Caco-2 (cell line): ENCODE results near the gene KIF26B. TPM values are rescaled to one million over a fixed set of nuclear protein-coding genes. Genes with fewer than 3 reads are reported as not detected.

ENCODE experiments used
- BruUV-seq: library from RNA; stranded (reverse); fragments of 400-500 nt; replicated peaks from 2 replicates; lab custom pipeline; 2021; lab: Mats Ljungman, UMichigan
- CTCF ChIA-PET: fragments of 300-600 bp; sonication (Branson Sonifier 250); formaldehyde crosslinking; loops from one replicate; lab custom pipeline; 2022; ENCODE audit warnings: antibody characterized with exemption; lab: Charles Lee
- POLR2A ChIA-PET: fragments of 300-600 bp; sonication (Branson Sonifier 250); formaldehyde crosslinking; loops from one replicate; lab custom pipeline; 2022; ENCODE audit warnings: antibody characterized with exemption; lab: Charles Lee
- DNase-seq, 2 experiments: peaks; one replicate each; pipeline versions ENCODE4 v3.0.0 to v3.0.0-alpha.2; 2020 to 2022
- H3K27me3 ChIP-seq: replicated peaks from 2 replicates; pipeline ENCODE4 v1.6.0; 2011; ENCODE audit warnings: low read length; ENCODE audit not compliant: control insufficient read depth, insufficient read depth
- H3K36me3 ChIP-seq: 2 replicates; pipeline ENCODE4 v1.5.1; 2011; ENCODE audit warnings: low read length; ENCODE audit not compliant: control insufficient read depth, insufficient read depth
- H3K4me1 ChIP-seq: fragments of 250-450 bp; sonication (Bioruptor Pico); 2 replicates; pipeline ENCODE4 v1.5.1; 2020; ENCODE audit warnings: mild to moderate bottlenecking
- H3K4me3 ChIP-seq: 2 replicates; pipeline ENCODE4 v1.5.1; 2011; ENCODE audit warnings: low read depth, mild to moderate bottlenecking, control low read depth, low read length
- H3K9me3 ChIP-seq: fragments of 250-450 bp; sonication (Bioruptor Pico); 2 replicates; pipeline ENCODE4 v1.5.1; 2020; ENCODE audit warnings: mild to moderate bottlenecking, moderate library complexity
- H3K27ac Mint-ChIP-seq: one replicate; pipeline ENCODE4 v1.8.0; 2022; ENCODE audit warnings: mixed read lengths; ENCODE audit not compliant: unreplicated experiment
- H3K27me3 Mint-ChIP-seq: one replicate; pipeline ENCODE4 v1.8.0; 2022; ENCODE audit warnings: mixed read lengths; ENCODE audit not compliant: insufficient read depth, unreplicated experiment
- H3K36me3 Mint-ChIP-seq: one replicate; pipeline ENCODE4 v1.8.0; 2022; ENCODE audit warnings: mild to moderate bottlenecking, mixed read lengths; ENCODE audit not compliant: insufficient read depth, unreplicated experiment
- H3K4me1 Mint-ChIP-seq: one replicate; pipeline ENCODE4 v1.8.0; 2022; ENCODE audit warnings: low read depth, mixed read lengths; ENCODE audit not compliant: unreplicated experiment
- H3K4me3 Mint-ChIP-seq: one replicate; pipeline ENCODE4 v1.8.0; 2022; ENCODE audit warnings: mild to moderate bottlenecking, moderate library complexity, mixed read lengths; ENCODE audit not compliant: unreplicated experiment
- H3K9me3 Mint-ChIP-seq: one replicate; pipeline ENCODE4 v1.8.0; 2022; ENCODE audit warnings: mixed read lengths; ENCODE audit not compliant: unreplicated experiment
- CTCF ChIP-seq, 2 experiments: fragments of 200-600 bp in 1 of 2; IDR thresholded peaks; 1 replicate in 1 of 2; 2 replicates in 1 of 2; pipeline versions ENCODE4 v1.5.1 to v1.8.0; 2011 to 2022; ENCODE audit warnings: antibody characterized with exemption in 1 of 2, control low read depth in 1 of 2, inconsistent platforms in 1 of 2, low read depth in 1 of 2, low read length in 1 of 2, mild to moderate bottlenecking in 1 of 2, moderate library complexity in 1 of 2; ENCODE audit not compliant: insufficient read depth in 1 of 2, severe bottlenecking in 1 of 2, unreplicated experiment in 1 of 2
- intact Hi-C: fragments of 100-400 bp; cut with micrococcal nuclease; formaldehyde crosslinking; loops from one replicate; pipeline ENCODE4 v1.10.0; 2022; ENCODE audit not compliant: unreplicated experiment
- total RNA-seq: library from RNA; stranded (reverse); gene quantifications from 2 replicates; pipeline ENCODE4 v1.2.3, GENCODE V29; 2022

Gene KIF26B
- total RNA-seq, 1 experiment from 2014 or later, result 4.9 TPM

- no peak for TF ChIP-seq CTCF (IDR thresholded peaks at IDR 0.05; ENCODE audit: insufficient read depth in 1 of 2, low read depth in 1 of 2, low read length in 1 of 2, severe bottlenecking in 1 of 2, unreplicated experiment in 1 of 2)
- Mint-ChIP-seq H3K27me3 (no peaks in the 10 kb centered on the region), H3K4me1 (peaks cover 6% of the 10 kb centered on the region), H3K27ac (no peak overlapping the region), H3K36me3 (no peaks in the 10 kb centered on the region), H3K4me3 (no peak overlapping the region), H3K9me3 (no peaks in the 10 kb centered on the region)
- H3K9me3 ChIP-seq, result no peaks in the 10 kb centered on the region
- ChIA-PET POLR2A (no interaction called here), CTCF (no interaction called here)
- no peak for DNase-seq
- no peaks in the 10 kb centered on the region for H3K36me3 ChIP-seq
- BruUV-seq, result no TSS peak
- intact Hi-C loops, result no loop called here
- no peaks in the 10 kb centered on the region for H3K4me1 ChIP-seq
- no peaks in the 10 kb centered on the region for H3K27me3 ChIP-seq
- H3K4me3 ChIP-seq, result no peak overlapping the region
Measured at GRCh38 chr1:245361065-245361464, 206.3 kb downstream of the KIF26B start.

DNA sequence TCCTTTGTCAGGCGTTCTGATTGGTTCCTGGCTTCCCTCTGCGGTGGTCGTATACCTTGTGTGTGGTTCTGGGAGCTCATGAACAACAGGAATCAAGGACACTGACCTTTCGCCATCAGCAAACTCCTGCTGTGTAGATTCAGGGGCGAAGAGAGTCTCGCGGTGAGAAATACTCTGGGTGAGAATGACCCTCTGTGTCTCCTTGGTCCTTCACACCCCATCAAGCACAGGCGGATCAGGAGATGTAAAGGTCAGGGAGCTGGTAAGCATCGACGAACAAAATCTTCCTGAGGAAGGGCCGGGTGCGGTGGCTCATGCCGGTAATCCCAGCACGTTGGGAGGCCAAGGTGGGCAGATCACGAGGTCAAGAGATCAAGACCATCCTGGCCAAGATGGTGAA lies 207.2 kb downstream of the KIF26B start:
- Mint-ChIP-seq H3K4me1 (peaks cover 6% of the 10 kb centered on the region), H3K4me3 (no peak overlapping the region), H3K27me3 (no peaks in the 10 kb centered on the region), H3K36me3 (no peaks in the 10 kb centered on the region), H3K9me3 (no peaks in the 10 kb centered on the region), H3K27ac (no peak overlapping the region)
- intact Hi-C loops, result no loop called here
- H3K36me3 ChIP-seq, result no peaks in the 10 kb centered on the region
- no peak for TF ChIP-seq CTCF (IDR thresholded peaks at IDR 0.05; ENCODE audit: insufficient read depth in 1 of 2, low read depth in 1 of 2, low read length in 1 of 2, severe bottlenecking in 1 of 2, unreplicated experiment in 1 of 2)
- H3K4me3 ChIP-seq, result no peak overlapping the region
- H3K27me3 ChIP-seq, result no peaks in the 10 kb centered on the region
- POLR2A ChIA-PET, result no interaction called here
- CTCF ChIA-PET, result interaction anchor here (0.7 kb wide), 1 partner anchor 47 kb away, joined by 5 read pairs; no protein-coding TSS in a partner anchor
- no peak for DNase-seq
- H3K9me3 ChIP-seq, result no peaks in the 10 kb centered on the region
- no peaks in the 10 kb centered on the region for H3K4me1 ChIP-seq
- BruUV-seq, result no TSS peak

GRCh38 chr1:245363461-245364200 lies 208.8 kb downstream of the KIF26B start:
- peak in 1 of 2 experiments; percentile 10 for TF ChIP-seq CTCF (IDR thresholded peaks at IDR 0.05; ENCODE audit: insufficient read depth in 1 of 2, low read depth in 1 of 2, low read length in 1 of 2, severe bottlenecking in 1 of 2, unreplicated experiment in 1 of 2)
- no TSS peak for BruUV-seq
- intact Hi-C loops, result no loop called here
- no peaks in the 10 kb centered on the region for H3K36me3 ChIP-seq
- Mint-ChIP-seq H3K9me3 (no peaks in the 10 kb centered on the region), H3K27ac (no peak overlapping the region), H3K36me3 (no peaks in the 10 kb centered on the region), H3K4me1 (peaks cover 6% of the 10 kb centered on the region), H3K4me3 (no peak overlapping the region), H3K27me3 (no peaks in the 10 kb centered on the region)
- POLR2A ChIA-PET, result no interaction called here
- H3K4me3 ChIP-seq, result no peak overlapping the region
- H3K4me1 ChIP-seq, result no peaks in the 10 kb centered on the region
- H3K9me3 ChIP-seq, result no peaks in the 10 kb centered on the region
- peak; percentile 12 to 49 for DNase-seq
- CTCF ChIA-PET, result no interaction called here
- H3K27me3 ChIP-seq, result no peaks in the 10 kb centered on the region
